GM19395 (cell line): ENCODE data around the gene TNFSF11.
"Not testable (repeated sequence)": the region's sequence is repeated elsewhere in the genome, so short reads cannot be mapped to it uniquely, and the experiment has no call there.

Experiments used
- ATAC-seq: cut with Tn5 transposase; IDR thresholded peaks from one replicate; pipeline ENCODE4 v1.9.1; 2021; ENCODE audit warnings: mild to moderate bottlenecking, moderate library complexity; ENCODE audit not compliant: unreplicated experiment

Gene TNFSF11

DNA sequence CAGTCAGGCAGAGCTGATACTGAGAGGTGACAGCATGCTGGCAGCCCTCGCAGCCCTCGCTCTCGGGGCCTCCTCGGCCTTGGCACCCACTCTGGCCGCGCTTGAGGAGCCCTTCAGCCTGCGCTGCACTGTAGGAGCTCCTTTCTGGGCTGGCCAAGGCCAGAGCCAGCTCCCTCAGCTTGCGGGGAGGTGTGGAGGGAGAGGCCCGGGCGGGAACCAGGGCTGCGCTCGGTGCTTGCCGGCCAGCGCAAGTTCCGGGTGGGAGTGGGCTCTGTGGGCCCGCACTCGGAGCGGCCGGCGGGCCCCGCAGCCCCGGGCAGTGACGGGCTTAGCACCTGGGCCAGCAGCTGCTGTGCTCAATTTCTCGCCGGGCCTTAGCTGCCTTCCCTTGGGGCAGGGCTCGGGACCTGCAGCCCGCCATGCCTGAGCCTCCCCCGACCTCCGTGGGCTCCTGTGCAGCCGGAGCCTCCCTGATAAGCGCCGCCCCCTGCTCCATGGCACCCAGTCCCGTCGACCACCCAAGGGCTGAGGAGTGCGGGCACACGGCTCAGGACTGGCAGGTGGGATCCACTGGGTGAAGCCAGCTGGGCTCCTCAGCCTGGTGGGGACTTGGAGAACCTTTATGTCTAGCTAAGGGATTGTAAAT is 14.3 kb upstream of the TNFSF11 start:
- not testable (repeated sequence) for ATAC-seq

DNA sequence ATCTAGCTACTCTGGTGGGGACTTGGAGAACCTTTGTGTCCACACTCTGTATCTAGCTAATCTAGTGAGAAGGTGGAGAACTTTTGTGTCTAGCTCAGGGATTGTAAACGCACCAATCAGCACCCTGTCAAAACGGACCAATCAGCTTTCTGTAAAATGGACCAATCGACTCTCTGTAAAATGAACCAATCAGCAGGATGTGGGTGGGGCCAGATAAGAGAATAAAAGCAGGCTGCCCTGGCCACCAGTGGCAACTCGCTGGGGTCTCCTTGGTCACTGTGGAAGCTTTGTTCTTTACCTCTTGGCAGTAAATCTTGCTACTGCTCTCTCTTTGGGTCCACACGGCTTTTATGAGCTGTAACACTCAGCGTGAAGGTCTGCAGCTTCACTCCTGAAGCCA is 13.6 kb upstream of the TNFSF11 start:
- not testable (repeated sequence) for ATAC-seq

DNA sequence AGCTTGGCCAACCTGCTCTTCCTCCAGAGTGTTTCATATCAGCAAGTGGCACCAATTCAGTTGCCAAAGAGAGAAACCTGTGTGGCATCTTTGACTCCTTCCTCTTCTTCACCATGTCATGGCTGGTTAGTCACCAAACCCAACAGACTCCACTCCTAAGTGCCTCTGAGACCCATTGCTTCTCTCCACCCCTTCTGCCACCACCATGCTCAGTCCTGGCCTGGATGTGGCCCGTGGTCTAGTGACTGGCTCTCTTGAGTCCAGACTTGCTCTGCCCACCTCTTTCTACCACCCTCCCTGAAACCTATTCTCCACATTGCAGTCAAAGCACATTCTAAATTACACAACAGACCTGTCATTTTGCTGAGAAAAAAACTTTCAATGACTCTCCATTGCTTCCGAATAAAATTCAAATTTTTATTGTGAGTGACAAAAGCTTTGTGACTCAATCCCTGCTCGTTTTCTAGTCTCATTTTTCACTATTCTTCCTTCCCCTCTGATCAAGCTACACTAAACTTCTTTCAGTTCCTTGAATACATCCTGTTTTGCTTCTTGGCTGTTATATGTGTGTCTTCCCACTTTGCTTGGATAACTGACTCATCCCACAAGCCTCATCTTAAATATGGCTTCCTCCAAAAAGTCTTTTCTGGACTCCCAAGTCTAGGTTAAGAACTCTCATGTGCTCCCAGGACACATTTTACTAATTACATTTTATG is 12.0 kb upstream of the TNFSF11 start:
- no peak for ATAC-seq

DNA sequence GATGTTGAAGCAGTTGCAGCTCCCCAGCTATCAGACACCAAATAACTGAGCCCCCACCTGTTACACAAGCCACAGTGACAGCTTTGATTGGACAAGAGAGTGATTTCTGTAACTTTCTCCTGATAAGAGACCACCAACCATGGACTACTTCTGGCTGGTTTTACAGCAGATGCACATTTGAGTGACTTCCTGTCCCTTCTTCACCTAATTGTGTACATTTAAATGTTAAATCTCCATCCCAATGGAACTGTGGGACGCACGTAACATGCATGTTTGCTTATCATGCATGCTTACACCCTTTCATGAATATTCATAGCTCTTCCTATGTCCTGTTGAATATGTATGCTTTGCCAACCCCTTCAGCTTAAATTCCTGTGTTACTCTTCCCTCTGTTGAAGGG is 6.0 kb upstream of the TNFSF11 start:
- no peak for ATAC-seq

DNA sequence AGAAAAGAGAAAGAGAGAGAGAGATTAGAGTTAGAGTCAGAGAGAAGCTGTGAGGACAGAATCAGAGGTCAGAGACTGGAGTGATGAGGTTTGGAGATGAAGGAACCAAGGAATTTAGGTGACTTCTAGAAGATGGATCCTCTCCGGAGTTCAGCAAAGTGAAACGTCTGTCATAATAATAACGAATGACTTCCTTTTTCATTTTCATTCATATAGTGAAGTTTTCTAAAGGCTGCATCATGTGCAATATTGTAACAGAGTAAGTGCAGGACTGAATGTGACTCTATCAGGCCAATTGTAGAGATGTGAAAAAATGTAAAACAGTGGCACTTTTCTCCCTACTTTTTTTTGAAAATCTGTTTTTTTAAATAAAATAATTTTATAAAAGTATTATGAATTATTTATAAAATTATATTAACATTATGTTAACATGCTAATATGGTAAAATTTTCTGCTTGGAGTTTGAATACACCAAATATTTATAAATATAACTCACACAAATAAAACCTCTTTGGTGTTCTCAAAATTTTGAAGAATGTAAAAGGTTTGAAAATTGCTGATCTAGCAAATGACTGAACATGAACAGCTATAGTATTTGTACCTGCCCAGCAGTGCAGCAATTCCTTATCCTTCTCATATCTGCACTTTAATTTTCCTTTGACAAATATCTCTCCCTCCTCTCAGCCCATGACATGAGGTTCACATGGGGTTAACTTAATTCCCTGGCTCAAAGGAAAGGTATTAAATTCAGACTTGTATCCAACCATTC is 4.2 kb upstream of the TNFSF11 start:
- ATAC-seq, result no peak

DNA sequence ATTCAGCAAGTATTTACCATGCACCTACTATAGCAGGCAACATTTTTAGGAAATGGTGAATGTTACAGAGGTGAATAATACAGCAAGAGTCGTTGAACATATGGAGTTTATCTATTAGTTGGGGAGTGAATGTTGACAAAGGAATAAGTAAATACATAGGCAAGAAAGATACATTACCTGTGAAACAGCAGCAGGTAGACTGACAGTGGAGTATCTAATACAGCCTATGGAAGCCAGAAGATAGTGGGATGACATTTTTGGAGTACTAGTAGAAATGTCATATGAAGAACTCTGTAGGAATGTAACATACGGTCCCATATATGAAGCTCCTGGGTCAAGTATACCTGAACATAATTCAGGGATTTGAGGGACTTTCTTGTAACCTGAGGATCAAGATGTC is 2.1 kb upstream of the TNFSF11 start:
- no peak for ATAC-seq

DNA sequence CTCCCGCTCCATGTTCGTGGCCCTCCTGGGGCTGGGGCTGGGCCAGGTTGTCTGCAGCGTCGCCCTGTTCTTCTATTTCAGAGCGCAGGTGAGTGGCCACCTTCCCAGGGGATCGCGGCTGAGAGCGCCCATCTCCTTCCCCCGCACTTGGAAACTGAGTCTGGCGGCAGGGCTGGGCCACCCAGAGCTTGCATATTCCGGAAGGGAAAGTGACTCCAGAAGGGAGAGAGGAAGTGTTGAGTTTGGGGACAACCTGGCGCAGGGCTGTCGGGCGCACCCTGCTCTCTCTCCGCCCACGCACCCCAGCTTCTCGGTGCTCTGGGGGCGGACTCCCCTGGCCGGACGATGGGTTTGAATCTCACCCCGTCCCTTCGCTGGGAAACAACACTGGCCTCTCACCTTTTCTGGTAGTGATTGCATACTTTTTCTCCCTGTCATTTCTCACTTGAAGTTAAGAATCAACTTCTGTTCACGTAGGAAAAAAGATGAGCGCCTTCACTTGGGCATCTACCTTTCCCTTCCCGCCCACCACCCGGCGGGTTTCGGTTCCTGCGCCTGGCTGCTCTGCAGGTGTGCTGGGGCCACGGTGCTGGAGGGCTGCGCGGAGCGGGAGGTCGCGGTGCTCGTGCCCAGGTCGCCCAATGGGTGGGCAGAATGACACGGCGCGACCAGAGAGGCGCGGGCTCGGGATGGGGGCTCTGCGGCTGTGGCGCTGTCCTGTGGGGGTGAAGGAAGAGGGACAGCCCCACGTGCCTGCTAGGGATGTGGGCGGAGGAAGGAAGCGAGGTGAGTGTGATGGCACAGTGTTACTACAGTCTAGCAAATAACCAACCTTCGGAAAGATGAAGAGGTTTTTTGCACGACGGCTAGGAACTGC is 721 bp downstream of the TNFSF11 start:
- ATAC-seq, result peak; percentile 70

DNA sequence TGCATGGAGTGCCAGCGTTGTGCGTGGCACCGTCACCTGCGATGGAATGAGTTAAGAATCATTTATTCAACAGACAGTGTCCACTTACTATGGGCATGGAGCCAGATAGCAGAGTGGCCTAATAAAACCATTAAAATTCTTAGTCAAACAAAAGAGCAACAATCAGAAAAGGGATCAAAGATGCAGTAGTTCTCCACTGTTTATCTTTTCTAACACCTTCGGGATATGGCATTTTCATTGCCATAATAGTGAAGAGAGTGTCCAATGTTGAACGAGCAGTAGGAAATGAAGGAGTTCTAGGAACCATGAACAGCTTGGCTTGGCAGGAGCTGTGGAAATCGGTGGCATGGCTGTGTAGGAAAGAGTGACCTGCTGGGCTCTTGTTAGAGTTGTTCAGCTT is 2.0 kb downstream of the TNFSF11 start:
- no peak for ATAC-seq

DNA sequence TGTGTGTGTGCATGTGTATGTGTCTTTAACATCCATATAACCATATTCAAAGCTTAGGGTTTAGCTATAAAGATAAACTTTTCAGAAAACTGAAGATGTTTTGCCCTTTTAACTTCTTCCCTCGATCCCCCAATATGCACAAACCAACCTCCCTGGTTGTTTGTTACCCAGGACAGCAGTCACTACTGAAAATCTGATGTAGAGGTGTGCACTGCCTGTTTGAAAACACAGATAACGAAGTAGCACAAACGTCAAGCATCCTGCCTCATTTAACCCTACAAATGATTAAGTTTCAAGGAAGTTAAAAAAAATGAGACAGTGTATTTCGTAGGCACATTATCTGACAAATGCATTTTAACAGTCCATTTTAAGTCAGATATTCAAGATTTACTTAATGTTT is 3.6 kb downstream of the TNFSF11 start:
- ATAC-seq, result no peak

DNA sequence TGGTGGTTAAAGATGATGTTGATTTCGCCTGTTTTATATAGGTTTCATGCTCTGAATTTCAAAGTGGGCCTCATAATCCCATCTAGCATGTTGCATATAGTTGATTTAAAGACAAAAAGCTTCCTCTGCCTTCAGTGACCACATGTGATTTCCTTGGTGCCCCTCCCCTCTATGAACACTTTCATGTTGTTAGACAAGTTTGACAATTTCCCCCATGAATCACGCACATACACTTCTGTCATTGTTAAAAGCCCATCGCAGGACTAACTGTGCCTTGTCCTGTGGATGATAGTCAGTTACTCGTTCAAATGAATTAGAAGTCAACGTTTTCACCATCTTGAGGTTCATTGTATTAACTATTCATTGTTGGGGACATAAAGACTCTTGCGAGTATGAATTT is 6.7 kb downstream of the TNFSF11 start:
- ATAC-seq, result no peak

DNA sequence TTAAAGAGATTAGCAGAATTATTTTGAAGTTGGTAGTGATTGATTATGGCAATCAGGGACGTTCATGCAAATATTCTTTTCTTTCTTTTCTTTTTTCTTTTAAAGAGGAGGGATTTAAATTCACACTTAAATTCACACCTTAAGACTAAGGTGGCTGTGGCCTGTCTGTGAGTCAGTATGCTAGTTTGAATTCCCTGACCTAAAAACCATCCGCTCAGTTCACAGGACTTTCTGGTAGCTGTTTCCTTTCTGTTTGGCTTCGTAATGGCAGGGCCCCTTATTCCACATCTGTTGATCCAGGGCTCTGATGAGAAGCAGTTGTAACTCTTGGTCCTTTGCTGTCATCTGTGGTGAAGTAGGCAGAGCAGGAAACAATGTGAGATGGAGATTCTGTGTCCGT is 7.5 kb downstream of the TNFSF11 start:
- no peak for ATAC-seq

DNA sequence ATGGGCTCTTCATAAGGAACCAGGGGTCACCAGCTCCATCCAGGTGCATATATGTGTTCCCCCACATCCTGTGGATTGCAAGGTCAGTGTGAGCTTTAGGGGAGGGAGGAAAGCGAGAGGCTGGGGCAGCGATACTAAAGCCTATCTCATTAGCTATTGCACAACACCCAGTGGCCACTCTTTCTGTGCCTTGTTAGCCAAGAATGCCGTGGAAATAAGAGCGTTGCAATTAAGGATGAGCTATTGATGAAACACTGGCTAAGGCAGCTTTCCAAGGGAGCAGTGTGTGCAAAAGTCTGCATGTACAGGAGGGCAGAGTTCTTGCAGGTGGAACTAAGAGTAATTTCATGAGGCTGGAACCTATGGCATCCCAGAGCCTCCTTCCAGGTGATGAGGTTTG is 17.6 kb downstream of the TNFSF11 start:
- ATAC-seq, result no peak

DNA sequence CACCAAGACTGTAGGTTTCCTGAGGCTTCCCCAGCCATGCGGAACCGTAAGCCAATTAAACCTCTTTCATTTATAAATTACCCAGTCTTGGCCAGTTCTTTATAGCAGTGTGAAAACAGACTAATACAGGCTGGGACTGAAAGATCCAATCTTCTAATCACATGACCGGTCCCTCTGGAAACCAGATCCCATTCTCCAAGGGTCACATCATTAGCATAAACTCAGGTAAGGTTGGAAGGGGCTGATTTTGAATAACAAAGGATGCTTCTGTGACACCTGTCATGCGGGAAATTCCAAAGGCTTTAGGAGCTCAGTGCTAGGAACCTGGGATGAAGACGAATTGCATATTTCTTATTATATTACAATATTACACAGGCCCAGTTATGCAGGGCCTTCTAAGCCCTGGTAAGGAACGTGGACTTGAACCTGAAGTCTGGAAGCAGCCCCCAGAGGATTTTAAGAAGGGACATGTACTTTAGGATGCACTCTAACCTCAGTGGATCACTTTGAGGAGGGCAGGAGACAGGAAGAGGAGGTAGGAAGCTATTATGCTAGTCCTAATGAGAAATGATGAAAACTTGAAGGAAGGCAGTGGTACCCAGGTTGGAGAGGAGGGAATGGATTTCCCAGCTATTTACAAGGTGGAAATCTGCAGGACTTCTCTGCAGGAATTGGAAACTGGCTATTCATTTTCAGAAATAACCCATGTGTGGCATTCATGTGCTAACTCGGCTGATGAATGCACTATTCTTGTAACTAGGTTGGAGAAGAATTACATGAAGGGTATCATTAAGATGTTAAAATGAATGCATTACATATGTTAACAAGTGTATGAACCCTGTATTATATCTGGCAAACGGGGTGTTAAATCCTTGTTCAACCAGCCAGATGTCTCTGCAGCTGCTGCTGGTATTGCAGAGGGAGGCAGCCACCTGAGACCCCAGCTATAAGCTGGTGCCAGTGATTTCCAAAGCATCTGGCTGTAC is 19.3 kb downstream of the TNFSF11 start:
- ATAC-seq, result no peak

DNA sequence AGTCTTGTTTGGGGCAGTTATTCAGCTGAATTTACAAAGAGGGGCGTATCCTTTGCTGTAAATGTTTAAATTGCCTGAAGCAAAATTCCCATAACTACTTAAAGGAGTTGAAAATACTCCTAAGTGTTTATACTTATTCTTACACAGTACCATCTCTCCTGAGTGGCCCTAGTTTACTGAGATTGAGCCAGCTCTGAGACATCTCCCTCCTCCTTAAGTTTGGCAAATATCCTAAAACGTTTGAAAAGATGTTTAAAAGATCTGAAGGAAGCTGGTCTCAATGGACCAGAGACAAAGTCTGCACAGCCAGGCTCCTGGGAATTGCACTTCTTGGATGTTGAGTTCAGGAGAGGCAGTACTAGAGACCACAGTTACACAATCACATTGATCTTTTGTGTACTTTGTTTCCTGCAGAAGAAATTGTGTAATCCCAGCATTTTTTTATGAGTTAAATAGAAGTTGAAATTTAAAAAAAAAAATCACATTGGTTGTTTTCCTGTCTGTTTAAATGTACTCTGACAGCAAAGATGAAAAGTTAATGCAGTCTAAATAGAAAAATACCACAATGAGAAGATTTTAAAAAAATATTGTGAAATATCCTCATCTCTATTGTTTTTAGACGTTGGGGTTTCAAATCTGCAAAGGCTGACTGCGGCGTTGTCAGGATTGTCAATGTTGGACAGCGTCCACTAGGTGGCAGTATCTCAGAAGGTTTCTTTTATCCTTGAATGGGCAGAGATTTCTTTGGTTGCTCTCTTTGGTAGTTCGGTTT is 20.7 kb downstream of the TNFSF11 start:
- ATAC-seq, result no peak

DNA sequence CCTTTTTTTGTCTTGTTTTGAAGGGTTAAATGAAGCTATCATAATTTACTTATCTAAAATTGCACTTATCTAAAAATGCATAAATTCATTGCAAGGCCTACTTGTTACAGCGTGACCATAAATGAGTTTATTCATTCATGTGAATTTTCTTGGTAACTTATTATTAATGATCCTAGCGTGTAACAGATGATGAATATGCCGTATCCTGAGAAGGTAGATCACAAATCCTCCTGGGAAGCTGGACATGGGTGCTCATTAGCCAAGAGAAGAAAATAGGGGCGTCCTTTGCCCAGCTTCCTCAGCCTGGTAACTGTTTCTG is 21.3 kb downstream of the TNFSF11 start:
- no peak for ATAC-seq

DNA sequence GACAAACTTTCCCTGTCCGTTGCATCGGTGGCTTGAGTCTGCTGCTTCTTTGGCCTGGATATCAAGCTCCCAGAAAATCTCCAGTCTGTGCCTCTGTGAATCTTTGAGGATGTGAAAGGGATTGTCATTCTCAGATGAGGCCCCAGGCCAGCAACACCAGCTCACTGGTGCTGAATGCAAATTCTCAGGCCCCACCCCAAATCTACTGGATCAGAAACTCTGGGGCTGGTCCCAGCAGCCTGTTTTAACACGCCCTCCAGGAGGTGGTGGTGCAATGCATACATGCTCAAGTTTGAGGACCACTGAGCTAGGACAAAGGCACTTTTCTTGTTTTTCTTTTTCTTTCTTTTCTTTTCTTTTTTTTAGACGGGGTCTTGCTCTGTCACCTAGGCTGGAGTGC is 23.6 kb downstream of the TNFSF11 start:
- ATAC-seq, result no peak

DNA sequence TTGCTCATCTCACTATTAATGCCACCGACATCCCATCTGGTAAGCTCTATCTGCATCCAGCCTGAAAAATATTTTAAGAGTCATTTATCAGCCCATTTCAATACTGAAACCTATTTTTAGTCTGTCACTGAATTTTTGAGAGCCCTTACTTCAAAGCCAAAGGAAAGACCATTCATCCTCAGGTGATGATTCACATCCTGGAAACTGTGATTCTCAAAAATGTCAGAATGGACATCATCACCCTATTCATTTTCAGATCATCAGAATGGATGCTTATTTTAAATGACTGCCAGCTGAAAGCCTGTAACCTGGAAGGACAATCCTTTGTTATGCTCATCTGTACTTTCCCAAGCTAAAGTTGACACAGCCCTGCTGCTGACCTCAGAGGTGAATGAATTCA is 27.0 kb downstream of the TNFSF11 start:
- ATAC-seq, result no peak

DNA sequence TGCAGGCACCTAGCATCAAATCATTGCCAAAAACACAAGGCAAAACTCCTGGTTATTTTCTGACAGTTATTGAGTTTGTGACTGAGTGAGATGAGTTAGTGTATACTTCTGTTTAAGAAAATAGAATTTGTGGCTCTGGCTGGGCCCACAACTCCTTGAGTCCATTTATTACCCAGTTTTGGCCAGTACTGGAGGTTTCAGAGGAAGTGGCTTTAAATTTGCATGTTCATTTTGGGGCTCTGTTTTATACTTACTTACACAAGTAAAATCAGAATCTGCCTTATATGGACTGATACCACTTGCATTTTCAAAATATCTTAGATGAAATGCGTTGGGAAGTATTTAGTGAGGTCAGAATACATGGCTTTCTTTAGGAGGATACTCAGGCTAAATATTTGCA is 29.0 kb downstream of the TNFSF11 start:
- ATAC-seq, result peak; percentile 87

DNA sequence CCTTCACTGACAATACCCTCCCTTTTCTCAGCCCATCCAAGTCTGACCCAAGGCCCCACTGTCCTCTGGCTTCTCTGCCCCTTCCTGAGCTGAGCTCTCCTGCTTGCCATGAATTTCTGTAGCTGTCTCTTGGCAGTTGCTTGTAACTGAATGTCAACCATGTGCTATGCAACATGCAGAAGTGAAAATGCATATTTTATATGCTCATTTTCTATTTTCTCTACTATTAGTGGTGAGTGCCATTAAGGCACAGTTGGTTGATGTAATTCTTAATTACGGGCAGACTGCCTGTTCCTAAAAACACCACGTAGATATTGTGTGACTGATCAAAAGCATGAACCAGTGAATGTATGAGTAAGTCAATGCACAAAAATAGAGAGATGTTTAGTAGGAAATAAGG is 29.6 kb downstream of the TNFSF11 start:
- no peak for ATAC-seq
